Cardiac muscle cell (in vitro differentiated cells and primary cell): ENCODE data around the gene PARD3. TPM values are rescaled to one million over a fixed set of nuclear protein-coding genes. Genes with fewer than 3 reads are reported as not detected.
"Not testable (repeated sequence)": the region's sequence is repeated elsewhere in the genome, so short reads cannot be mapped to it uniquely, and the experiment has no call there.

Experiments used
- DNase-seq, 2 donors: peaks; one replicate each; pipeline versions ENCODE4 v3.0.0 to v3.0.0-alpha.2; 2010 to 2017; ENCODE audit warnings: low read depth in 1 of 2, low spot score in 1 of 2
- H3K27ac ChIP-seq: fragments of 200-600 bp; sonication (generic); 2 replicates; pipeline ENCODE4 v1.5.1; 2016
- H3K27me3 ChIP-seq: fragments of 200-600 bp; sonication (generic); 2 replicates; pipeline ENCODE4 v1.6.0; 2016; ENCODE audit warnings: control low read depth
- H3K36me3 ChIP-seq: fragments of 200-600 bp; sonication (generic); 2 replicates; pipeline ENCODE4 v1.5.1; 2016; ENCODE audit warnings: control low read depth
- H3K4me1 ChIP-seq: fragments of 200-600 bp; sonication (generic); 2 replicates; pipeline ENCODE4 v1.8.1; 2017; ENCODE audit warnings: low read depth, mild to moderate bottlenecking, mixed run types
- H3K4me3 ChIP-seq: fragments of 200-600 bp; sonication (generic); 2 replicates; pipeline ENCODE4 v1.5.1; 2016; ENCODE audit warnings: mild to moderate bottlenecking
- H3K9me3 ChIP-seq: fragments of 200-600 bp; sonication (generic); 2 replicates; pipeline ENCODE4 v1.5.1; 2017; ENCODE audit warnings: low read depth, mild to moderate bottlenecking, control low read depth
- polyA plus RNA-seq: library from polyadenylated mRNA; unstranded; fragments of >200 nt; fragmentation: Nextera tagmentation; extraction: Ambion mirVana; gene quantifications from 2 replicates; pipeline ENCODE4 v1.2.1, GENCODE V29; 2016
- total RNA-seq: library from RNA; depleted of rRNA; stranded (reverse); fragments of >200 nt; gene quantifications from 2 replicates; pipeline ENCODE4 v1.2.3, GENCODE V29; 2016
- TF ChIP-seq, protein P1 (sequence below): IDR thresholded peaks from 2 replicates; pipeline ENCODE4 v1.5.1; 2012; ENCODE audit warnings: low read depth, mild to moderate bottlenecking, low read length

Gene PARD3
- total and polyA plus RNA-seq, 2 experiments from 2014 or later, result 36.5 to 64.8 TPM

DNA sequence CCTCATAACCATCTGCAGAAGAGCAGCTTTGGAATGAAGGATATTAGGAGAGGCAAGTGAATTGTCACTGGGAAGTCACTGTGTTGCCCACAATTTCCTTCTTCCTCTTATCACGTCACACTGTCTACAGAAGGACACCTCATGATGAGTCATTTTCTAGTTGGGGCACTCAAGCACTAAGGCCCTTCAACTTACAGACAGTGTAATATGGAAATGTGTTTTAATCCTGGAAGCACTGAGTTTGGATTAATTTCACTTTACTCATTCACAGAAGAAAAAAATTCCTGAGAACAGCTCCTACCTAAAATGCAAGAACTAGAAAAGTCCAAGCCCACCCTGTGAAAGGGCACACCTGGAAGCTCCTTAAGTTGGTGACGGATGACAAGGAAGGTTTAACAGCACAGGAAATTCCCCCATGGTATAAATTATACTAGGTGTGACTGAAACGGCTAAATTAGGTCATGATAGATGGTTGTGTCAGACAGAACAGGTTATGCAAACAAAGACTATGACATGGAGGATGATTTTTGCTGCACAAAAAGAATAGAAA is 56.6 kb downstream of the PARD3 start:
- Histone ChIP-seq H3K9me3 (no peaks in the 10 kb centered on the region), H3K4me3 (no peak overlapping the region), H3K4me1 (peaks cover 28% of the 10 kb centered on the region), H3K27me3 (no peaks in the 10 kb centered on the region), H3K27ac (no peak overlapping the region), H3K36me3 (no peaks in the 10 kb centered on the region)
- TF ChIP-seq, protein P1, sequence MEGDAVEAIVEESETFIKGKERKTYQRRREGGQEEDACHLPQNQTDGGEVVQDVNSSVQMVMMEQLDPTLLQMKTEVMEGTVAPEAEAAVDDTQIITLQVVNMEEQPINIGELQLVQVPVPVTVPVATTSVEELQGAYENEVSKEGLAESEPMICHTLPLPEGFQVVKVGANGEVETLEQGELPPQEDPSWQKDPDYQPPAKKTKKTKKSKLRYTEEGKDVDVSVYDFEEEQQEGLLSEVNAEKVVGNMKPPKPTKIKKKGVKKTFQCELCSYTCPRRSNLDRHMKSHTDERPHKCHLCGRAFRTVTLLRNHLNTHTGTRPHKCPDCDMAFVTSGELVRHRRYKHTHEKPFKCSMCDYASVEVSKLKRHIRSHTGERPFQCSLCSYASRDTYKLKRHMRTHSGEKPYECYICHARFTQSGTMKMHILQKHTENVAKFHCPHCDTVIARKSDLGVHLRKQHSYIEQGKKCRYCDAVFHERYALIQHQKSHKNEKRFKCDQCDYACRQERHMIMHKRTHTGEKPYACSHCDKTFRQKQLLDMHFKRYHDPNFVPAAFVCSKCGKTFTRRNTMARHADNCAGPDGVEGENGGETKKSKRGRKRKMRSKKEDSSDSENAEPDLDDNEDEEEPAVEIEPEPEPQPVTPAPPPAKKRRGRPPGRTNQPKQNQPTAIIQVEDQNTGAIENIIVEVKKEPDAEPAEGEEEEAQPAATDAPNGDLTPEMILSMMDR, result no peak
- peak in 1 of 2 donors; percentile 44 for DNase-seq

DNA sequence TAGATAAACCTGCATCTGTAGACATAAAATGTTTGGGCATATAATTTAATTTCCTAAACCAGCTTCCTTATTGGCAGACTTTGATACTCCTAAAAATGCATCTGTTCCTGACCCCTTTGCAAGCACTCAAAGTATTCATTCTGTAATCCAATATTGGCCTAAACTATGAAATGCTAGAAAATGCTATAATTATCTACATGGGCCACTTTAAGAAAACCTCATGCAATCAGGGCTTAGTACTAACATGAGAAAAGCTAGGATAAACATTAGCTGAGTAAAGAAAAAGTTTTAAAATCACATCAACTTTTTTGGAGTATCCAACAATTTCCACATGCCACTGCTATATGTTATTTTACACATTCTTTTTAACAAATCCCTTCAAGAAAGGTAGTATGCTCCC is 57.2 kb downstream of the PARD3 start:
- no peak overlapping the region for H3K27ac ChIP-seq
- no peak for DNase-seq
- TF ChIP-seq, protein P1, result no peak

DNA sequence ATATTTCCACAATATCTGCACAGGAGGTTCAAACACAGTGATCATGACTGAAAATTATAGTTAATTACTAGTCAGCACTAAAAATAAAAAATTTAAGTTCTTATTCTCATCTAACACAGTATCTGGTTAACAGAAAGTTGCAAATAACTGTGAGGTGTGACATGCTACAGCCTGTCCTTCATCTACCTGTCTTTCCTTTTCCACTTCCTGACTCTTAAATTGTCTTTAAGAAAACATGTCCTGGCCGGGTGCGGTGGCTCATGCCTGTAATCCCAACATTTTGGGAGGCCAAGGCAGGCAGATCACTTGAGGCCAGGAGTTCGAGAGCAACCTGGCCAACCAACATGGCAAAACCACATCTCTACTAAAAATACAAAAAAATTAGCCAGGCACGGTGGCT is 57.9 kb downstream of the PARD3 start:
- peaks cover 20% of the 10 kb centered on the region for H3K4me1 ChIP-seq
- H3K4me3 ChIP-seq, H3K9me3 ChIP-seq: not testable (repeated sequence)

More for the DNA sequence above, 57.2 kb downstream of the PARD3 start:
- H3K4me3 ChIP-seq, result no peak overlapping the region
- no peaks in the 10 kb centered on the region for H3K9me3 ChIP-seq
- no peaks in the 10 kb centered on the region for H3K36me3 ChIP-seq
- H3K4me1 ChIP-seq, result peaks cover 24% of the 10 kb centered on the region
- H3K27me3 ChIP-seq, result no peaks in the 10 kb centered on the region

GRCh38 chr10:34756584-34756983 is 58.5 kb downstream of the PARD3 start:
- H3K9me3 ChIP-seq, result no peaks in the 10 kb centered on the region
- no peak overlapping the region for H3K27ac ChIP-seq
- no peaks in the 10 kb centered on the region for H3K27me3 ChIP-seq
- peaks cover 20% of the 10 kb centered on the region for H3K4me1 ChIP-seq
- H3K36me3 ChIP-seq, result no peaks in the 10 kb centered on the region
- no peak for DNase-seq
- TF ChIP-seq, protein P1, result no peak
- no peak overlapping the region for H3K4me3 ChIP-seq

More for the DNA sequence above, 57.9 kb downstream of the PARD3 start:
- not testable (repeated sequence) for H3K27me3 ChIP-seq, H3K27ac ChIP-seq, DNase-seq, H3K36me3 ChIP-seq

GRCh38 chr10:34753014-34753757 is 61.9 kb downstream of the PARD3 start:
- Histone ChIP-seq H3K27ac (no peak overlapping the region), H3K4me1 (peaks cover 9% of the 10 kb centered on the region), H3K36me3 (no peaks in the 10 kb centered on the region), H3K4me3 (no peak overlapping the region), H3K9me3 (no peaks in the 10 kb centered on the region), H3K27me3 (no peaks in the 10 kb centered on the region)
- TF ChIP-seq, protein P1, result no peak
- no peak for DNase-seq

DNA sequence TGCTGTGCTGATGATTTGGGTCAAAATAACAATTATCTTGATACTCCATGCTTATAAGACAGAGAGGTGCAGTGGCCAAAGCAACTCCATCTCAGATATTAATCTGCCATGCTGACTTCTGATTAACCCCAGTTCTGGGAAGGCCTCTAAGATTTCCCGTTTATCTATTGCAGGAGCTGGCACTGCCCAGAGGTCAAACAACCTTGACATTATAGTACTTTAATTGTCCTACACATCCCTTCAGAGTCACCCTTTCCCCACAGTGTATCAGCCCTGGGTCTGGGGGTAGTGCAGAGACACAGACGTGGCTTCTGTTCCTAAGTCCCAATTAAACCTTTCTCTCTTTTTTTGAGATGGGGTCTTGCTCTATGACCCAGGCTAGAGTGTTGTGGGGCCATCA is 63.8 kb downstream of the PARD3 start:
- H3K36me3 ChIP-seq, result no peaks in the 10 kb centered on the region
- no peak overlapping the region for H3K4me3 ChIP-seq
- no peak for DNase-seq
- H3K27ac ChIP-seq, result no peak overlapping the region
- no peaks in the 10 kb centered on the region for H3K9me3 ChIP-seq
- no peaks in the 10 kb centered on the region for H3K27me3 ChIP-seq
- TF ChIP-seq, protein P1, result no peak
- peaks cover 8% of the 10 kb centered on the region for H3K4me1 ChIP-seq

GRCh38 chr10:34750795-34751194 is 64.3 kb downstream of the PARD3 start:
- DNase-seq, H3K36me3 ChIP-seq, H3K27me3 ChIP-seq, H3K4me3 ChIP-seq, H3K4me1 ChIP-seq, H3K27ac ChIP-seq, H3K9me3 ChIP-seq: not testable (repeated sequence)
